MCF 10A (cell line): ENCODE data around the gene HBG1. TPM values are rescaled to one million over a fixed set of nuclear protein-coding genes. Genes with fewer than 3 reads are reported as not detected.

Experiments
- BruUV-seq: library from RNA; stranded (reverse); fragments of 400-500 nt; replicated peaks from 2 replicates; lab custom pipeline; 2021; lab: Mats Ljungman, UMichigan
- CTCF ChIA-PET: fragments of 300-600 bp; sonication (Branson Sonifier 250); formaldehyde crosslinking; extraction: SDS; loops from one replicate; lab custom pipeline; 2021; ENCODE audit warnings: antibody characterized with exemption, inconsistent platforms; lab: Yijun Ruan, JAX
- POLR2A ChIA-PET: fragments of 300-600, 350-650 bp; sonication (Branson Sonifier 250); formaldehyde crosslinking; extraction: SDS; loops from one replicate; lab custom pipeline; 2020; ENCODE audit warnings: antibody characterized with exemption, inconsistent platforms; lab: Yijun Ruan, JAX
- DNase-seq: peaks from one replicate; pipeline ENCODE4 v3.0.0-alpha.2; 2018; ENCODE audit not compliant: unreplicated experiment
- H3K27ac Mint-ChIP-seq: one replicate; pipeline ENCODE4 v1.8.0; 2022; ENCODE audit warnings: mild to moderate bottlenecking, low read depth, mixed read lengths; ENCODE audit not compliant: unreplicated experiment
- H3K27me3 Mint-ChIP-seq: one replicate; pipeline ENCODE4 v1.8.0; 2022; ENCODE audit warnings: mixed read lengths; ENCODE audit not compliant: insufficient read depth, unreplicated experiment
- H3K36me3 Mint-ChIP-seq: one replicate; pipeline ENCODE4 v1.8.0; 2022; ENCODE audit warnings: mild to moderate bottlenecking, moderate library complexity, mixed read lengths; ENCODE audit not compliant: insufficient read depth, unreplicated experiment
- H3K4me1 Mint-ChIP-seq: one replicate; pipeline ENCODE4 v1.8.0; 2022; ENCODE audit warnings: mixed read lengths; ENCODE audit not compliant: insufficient read depth, unreplicated experiment
- H3K4me3 Mint-ChIP-seq: one replicate; pipeline ENCODE4 v1.8.0; 2022; ENCODE audit warnings: mild to moderate bottlenecking, moderate library complexity, mixed read lengths; ENCODE audit not compliant: unreplicated experiment
- H3K9me3 Mint-ChIP-seq: one replicate; pipeline ENCODE4 v1.8.0; 2022; ENCODE audit warnings: mixed read lengths; ENCODE audit not compliant: unreplicated experiment
- intact Hi-C: fragments of 100-400 bp; cut with micrococcal nuclease; formaldehyde crosslinking; loops from 2 replicates; pipeline ENCODE4 v1.14.1; 2022
- total RNA-seq: library from RNA; stranded (reverse); gene quantifications from 2 replicates; pipeline ENCODE4 v1.2.3, GENCODE V29; 2022
- TF ChIP-seq, protein P1 (sequence below): fragments of 200-600 bp; IDR thresholded peaks from one replicate; pipeline ENCODE4 v1.8.0; 2022; ENCODE audit warnings: antibody characterized with exemption, mild to moderate bottlenecking; ENCODE audit not compliant: unreplicated experiment

The HBG1 gene
- total RNA-seq, 1 experiment from 2014 or later: not detected

DNA sequence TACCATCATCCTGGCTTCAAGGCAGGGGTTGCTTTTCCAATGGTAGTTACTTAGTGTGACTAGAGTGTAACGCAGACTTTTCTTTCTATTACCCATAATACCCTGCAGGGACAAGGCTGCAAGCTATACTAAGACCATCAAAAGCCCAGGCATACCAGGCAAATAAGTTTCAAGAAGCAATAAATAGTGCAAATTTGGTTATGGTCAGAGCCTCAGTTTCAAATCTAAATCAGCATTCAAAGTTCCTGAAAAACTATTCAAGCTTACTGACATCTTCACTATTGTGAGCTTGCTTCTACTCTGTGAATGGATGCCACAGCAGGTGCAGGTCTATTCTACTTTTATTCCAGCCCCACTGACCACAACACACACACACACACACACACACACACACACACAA is 20.3 kb downstream of the HBG1 start:
- TF ChIP-seq, protein P1, sequence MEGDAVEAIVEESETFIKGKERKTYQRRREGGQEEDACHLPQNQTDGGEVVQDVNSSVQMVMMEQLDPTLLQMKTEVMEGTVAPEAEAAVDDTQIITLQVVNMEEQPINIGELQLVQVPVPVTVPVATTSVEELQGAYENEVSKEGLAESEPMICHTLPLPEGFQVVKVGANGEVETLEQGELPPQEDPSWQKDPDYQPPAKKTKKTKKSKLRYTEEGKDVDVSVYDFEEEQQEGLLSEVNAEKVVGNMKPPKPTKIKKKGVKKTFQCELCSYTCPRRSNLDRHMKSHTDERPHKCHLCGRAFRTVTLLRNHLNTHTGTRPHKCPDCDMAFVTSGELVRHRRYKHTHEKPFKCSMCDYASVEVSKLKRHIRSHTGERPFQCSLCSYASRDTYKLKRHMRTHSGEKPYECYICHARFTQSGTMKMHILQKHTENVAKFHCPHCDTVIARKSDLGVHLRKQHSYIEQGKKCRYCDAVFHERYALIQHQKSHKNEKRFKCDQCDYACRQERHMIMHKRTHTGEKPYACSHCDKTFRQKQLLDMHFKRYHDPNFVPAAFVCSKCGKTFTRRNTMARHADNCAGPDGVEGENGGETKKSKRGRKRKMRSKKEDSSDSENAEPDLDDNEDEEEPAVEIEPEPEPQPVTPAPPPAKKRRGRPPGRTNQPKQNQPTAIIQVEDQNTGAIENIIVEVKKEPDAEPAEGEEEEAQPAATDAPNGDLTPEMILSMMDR: no peak
- ChIA-PET POLR2A (interaction anchor here (0.5 kb wide), 1 partner anchor 737 kb away, joined by 3 read pairs; no protein-coding TSS in a partner anchor), CTCF (interaction anchor here (0.6 to 1.1 kb wide), 3 partner anchors 40 to 179 kb away, joined by 3 to 4 read pairs (median 3); no protein-coding TSS in a partner anchor)
- Mint-ChIP-seq H3K4me3 (no peak overlapping the region), H3K27ac (no peak overlapping the region), H3K9me3 (no peaks in the 10 kb centered on the region), H3K36me3 (no peaks in the 10 kb centered on the region), H3K4me1 (peaks cover 6% of the 10 kb centered on the region), H3K27me3 (peaks cover 9% of the 10 kb centered on the region)
- intact Hi-C loops: no loop called here
- BruUV-seq: no TSS peak
- DNase-seq: no peak

DNA sequence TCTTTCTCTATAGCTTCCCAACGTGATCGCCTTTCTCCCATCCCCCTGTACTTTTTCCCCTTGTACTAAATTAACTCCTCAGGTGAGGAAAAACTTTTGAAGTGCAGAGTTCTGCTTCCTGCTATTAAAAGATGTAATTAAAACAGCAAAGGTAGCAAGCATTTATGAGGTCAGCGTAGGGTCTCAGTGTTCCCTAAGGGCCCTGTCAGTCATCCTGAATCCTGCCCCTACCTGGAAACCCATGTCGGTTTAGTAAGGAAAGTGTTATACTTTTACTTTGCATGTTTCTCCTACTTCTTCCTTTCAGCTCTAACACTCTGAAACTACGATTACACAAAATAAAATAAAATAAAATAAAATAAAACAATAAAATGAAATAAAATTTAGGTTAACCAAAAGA is 21.5 kb downstream of the HBG1 start:
- no peaks in the 10 kb centered on the region for H3K36me3 Mint-ChIP-seq
- ChIA-PET POLR2A (interaction anchor here (0.6 kb wide), 1 partner anchor 108 kb away, joined by 3 read pairs; no protein-coding TSS in a partner anchor), CTCF (no interaction called here)
- H3K4me1 Mint-ChIP-seq: peaks cover 6% of the 10 kb centered on the region
- H3K27ac Mint-ChIP-seq: no peak overlapping the region
- no peak overlapping the region for H3K4me3 Mint-ChIP-seq
- H3K9me3 Mint-ChIP-seq: no peaks in the 10 kb centered on the region
- peaks cover 10% of the 10 kb centered on the region for H3K27me3 Mint-ChIP-seq
- BruUV-seq: no TSS peak
- intact Hi-C loops: no loop called here
- TF ChIP-seq, protein P1: no peak
- no peak for DNase-seq

- H3K27ac Mint-ChIP-seq: no peak overlapping the region
- DNase-seq: no peak
- BruUV-seq: no TSS peak
- no peaks in the 10 kb centered on the region for H3K36me3 Mint-ChIP-seq
- intact Hi-C loops: no loop called here
- H3K27me3 Mint-ChIP-seq: peaks cover 10% of the 10 kb centered on the region
- H3K4me1 Mint-ChIP-seq: peaks cover 6% of the 10 kb centered on the region
- no peak overlapping the region for H3K4me3 Mint-ChIP-seq
- ChIA-PET CTCF (no interaction called here), POLR2A (interaction anchor here (0.6 kb wide), 1 partner anchor 108 kb away, joined by 3 read pairs; no protein-coding TSS in a partner anchor)
- no peaks in the 10 kb centered on the region for H3K9me3 Mint-ChIP-seq
- TF ChIP-seq, protein P1: no peak
These were observed 22.0 kb downstream of the HBG1 start for GRCh38 chr11:5227681-5228080.

DNA sequence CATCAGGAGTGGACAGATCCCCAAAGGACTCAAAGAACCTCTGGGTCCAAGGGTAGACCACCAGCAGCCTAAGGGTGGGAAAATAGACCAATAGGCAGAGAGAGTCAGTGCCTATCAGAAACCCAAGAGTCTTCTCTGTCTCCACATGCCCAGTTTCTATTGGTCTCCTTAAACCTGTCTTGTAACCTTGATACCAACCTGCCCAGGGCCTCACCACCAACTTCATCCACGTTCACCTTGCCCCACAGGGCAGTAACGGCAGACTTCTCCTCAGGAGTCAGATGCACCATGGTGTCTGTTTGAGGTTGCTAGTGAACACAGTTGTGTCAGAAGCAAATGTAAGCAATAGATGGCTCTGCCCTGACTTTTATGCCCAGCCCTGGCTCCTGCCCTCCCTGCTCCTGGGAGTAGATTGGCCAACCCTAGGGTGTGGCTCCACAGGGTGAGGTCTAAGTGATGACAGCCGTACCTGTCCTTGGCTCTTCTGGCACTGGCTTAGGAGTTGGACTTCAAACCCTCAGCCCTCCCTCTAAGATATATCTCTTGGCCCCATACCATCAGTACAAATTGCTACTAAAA is 22.8 kb downstream of the HBG1 start, which contains the start of gene HBB:
Gene HBB (minus strand): TSS at position 340 of the 579 bp plus-strand sequence. CDS start 50 bp downstream, at position 290.
- BruUV-seq: no TSS peak
- CTCF ChIA-PET: no interaction called here

More for the DNA sequence above, 22.8 kb downstream of the HBG1 start, which contains the start of gene HBB:
- Mint-ChIP-seq H3K27ac (no peak within 1 kb of the TSS), H3K36me3 (no peaks in the 10 kb centered on the region), H3K27me3 (peaks cover 10% of the 10 kb centered on the region), H3K4me3 (no peak within 1 kb of the TSS), H3K9me3 (no peaks in the 10 kb centered on the region), H3K4me1 (peaks cover 6% of the 10 kb centered on the region)
- POLR2A ChIA-PET: no interaction called here
- TF ChIP-seq, protein P1: no peak
- intact Hi-C loops: no loop called here
- no peak for DNase-seq
